Upper lobe of left lung (tissue), 6 donors: ENCODE data around the gene KIF6. TPM values are rescaled to one million over a fixed set of nuclear protein-coding genes. Genes with fewer than 3 reads are reported as not detected.
A peak's percentile ranks its signal among the peaks of the same experiment; 100 is the strongest.

Experiments
- ATAC-seq, 2 donors: fragments of 200-7000 bp; cut with Tn5 transposase; one replicate each; pipeline ENCODE4 v1.9.1; 2022; ENCODE audit warnings: mild to moderate bottlenecking in 2 of 2, moderate library complexity in 2 of 2; ENCODE audit not compliant: low FRiP score in 2 of 2
- DNase-seq, 2 donors: peaks; one replicate each; pipeline ENCODE4 v3.0.0-alpha.2; 2019 to 2020
- H3K27ac ChIP-seq, 4 donors: fragments of 200-600 bp; sonication (generic); one replicate each; pipeline ENCODE4 v1.5.1; 2016 to 2019
- H3K27me3 ChIP-seq, 4 donors: fragments of 200-600 bp; sonication (generic); one replicate each; pipeline ENCODE4 v1.5.1; 2017 to 2019
- H3K36me3 ChIP-seq, 4 donors: fragments of 200-600 bp; sonication (generic); one replicate each; pipeline ENCODE4 v1.5.1; 2016 to 2019
- H3K4me1 ChIP-seq, 4 donors: fragments of 200-600 bp; sonication (generic); one replicate each; pipeline ENCODE4 v1.5.1; 2018 to 2019
- H3K4me3 ChIP-seq, 4 donors: fragments of 200-600 bp; sonication (generic); one replicate each; pipeline ENCODE4 v1.5.1; 2017 to 2019; ENCODE audit warnings: mild to moderate bottlenecking in 2 of 4, moderate library complexity in 1 of 4
- H3K9me3 ChIP-seq, 4 donors: fragments of 200-600 bp; sonication (generic); one replicate each; pipeline ENCODE4 v1.5.1; 2018 to 2019
- CTCF ChIP-seq, 6 experiments: fragments of 450-650 bp in 4 of 6; fragments of 200-600 bp in 2 of 6; sonication (generic) in 2 of 6; IDR thresholded peaks; one replicate each; pipeline ENCODE4 v1.5.1; 2016 to 2019; ENCODE audit warnings: antibody characterized with exemption in 6 of 6
- EP300 ChIP-seq, 4 donors: sonication (generic); formaldehyde crosslinking; IDR thresholded peaks; one replicate each; pipeline ENCODE4 v1.5.1; 2017; ENCODE audit warnings: antibody characterized with exemption in 4 of 4, control low read depth in 2 of 4
- POLR2A ChIP-seq, 4 donors: fragments of 450-650 bp; IDR thresholded peaks; one replicate each; pipeline ENCODE4 v1.5.1; 2016 to 2017; ENCODE audit warnings: antibody characterized with exemption in 4 of 4, mild to moderate bottlenecking in 2 of 4
- POLR2AphosphoS5 ChIP-seq, 2 donors: sonication (generic); formaldehyde crosslinking; IDR thresholded peaks; one replicate each; pipeline ENCODE4 v1.5.1; 2017; ENCODE audit warnings: antibody characterized with exemption in 2 of 2
- WGBS, 2 donors: methylation state at CpG; one replicate each; pipeline ENCODE4 v1.1.5; 2017 to 2018; 5-methylcytosine and 5-hydroxymethylcytosine counted together
- total RNA-seq, 6 donors: library from RNA; depleted of rRNA in 4 of 6; stranded (reverse); fragments of >200 nt in 4 of 6; gene quantifications; one replicate each; pipeline versions ENCODE4 v1.1.0 to v1.2.1, GENCODE V29; 2016 to 2021
- donor health status: DM: no; HTN: no; CAD: no; lungs with moderate emphysema.
- donor health status: DM: no; HTN: yes; CAD: no; lungs with severe emphysema.

The KIF6 gene
- total RNA-seq, 6 donors from 2014 or later: 0.55 to 7.9 (median 1.5) TPM

DNA sequence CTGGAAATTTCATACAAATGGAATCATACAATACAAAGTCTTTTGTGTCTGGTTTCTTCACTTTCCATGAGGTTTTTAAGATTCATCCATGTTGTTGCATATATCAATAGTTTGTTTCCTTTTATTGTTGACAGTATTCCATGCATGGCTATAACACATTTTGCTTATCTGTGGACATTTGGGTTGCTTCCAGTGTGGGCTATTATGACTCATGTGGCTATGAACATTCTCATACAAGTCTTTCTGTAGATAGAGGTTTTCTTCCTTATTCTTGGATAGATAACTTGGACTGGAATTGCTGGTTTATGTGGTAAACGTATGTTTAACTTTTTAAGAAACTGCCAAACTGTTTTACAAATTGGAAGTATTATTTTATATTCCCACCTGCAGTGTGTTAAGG, 30.0 kb upstream of the KIF6 start:
- no peaks in the 10 kb centered on the region for H3K4me1 ChIP-seq
- no peak for TF ChIP-seq POLR2A (IDR thresholded peaks at IDR 0.05)
- no peak for TF ChIP-seq EP300 (IDR thresholded peaks at IDR 0.05)
- no peak for TF ChIP-seq CTCF (IDR thresholded peaks at IDR 0.05)
- TF ChIP-seq POLR2AphosphoS5 (IDR thresholded peaks at IDR 0.05): no peak
- no peaks in the 10 kb centered on the region for H3K9me3 ChIP-seq
- H3K36me3 ChIP-seq: no peaks in the 10 kb centered on the region
- no peak for ATAC-seq
- no peaks in the 10 kb centered on the region for H3K27me3 ChIP-seq
- 65 to 88% methylated on average over 1 of the region's 1 CpG for WGBS, 2 donors
- H3K27ac ChIP-seq: no peak overlapping the region
- H3K4me3 ChIP-seq: no peak overlapping the region
- no peak for DNase-seq

- Histone ChIP-seq H3K4me3 (no peak overlapping the region), H3K27me3 (no peaks in the 10 kb centered on the region), H3K36me3 (no peaks in the 10 kb centered on the region), H3K4me1 (no peaks in the 10 kb centered on the region), H3K9me3 (no peaks in the 10 kb centered on the region), H3K27ac (no peak overlapping the region)
- DNase-seq: no peak
- no peak for ATAC-seq
- TF ChIP-seq POLR2A (IDR thresholded peaks at IDR 0.05) (no peak), POLR2AphosphoS5 (IDR thresholded peaks at IDR 0.05) (no peak), CTCF (IDR thresholded peaks at IDR 0.05) (no peak), EP300 (IDR thresholded peaks at IDR 0.05) (no peak)
- 67 to 73% methylated on average over 5 of the region's 5 CpGs for WGBS, 2 donors
Measured at GRCh38 chr6:39754514-39755115, 29.4 kb upstream of the KIF6 start.

GRCh38 chr6:39753725-39754045, 28.5 kb upstream of the KIF6 start:
- no peak for DNase-seq

GRCh38 chr6:39752835-39753724, 27.9 kb upstream of the KIF6 start:
- TF ChIP-seq EP300 (IDR thresholded peaks at IDR 0.05): no peak
- no peak for TF ChIP-seq CTCF (IDR thresholded peaks at IDR 0.05)
- TF ChIP-seq POLR2AphosphoS5 (IDR thresholded peaks at IDR 0.05): no peak
- TF ChIP-seq POLR2A (IDR thresholded peaks at IDR 0.05): no peak
- H3K27ac ChIP-seq: peak overlapping the region in 1 of 4 donors; percentile 34
- no peaks in the 10 kb centered on the region for H3K4me1 ChIP-seq
- no peak overlapping the region for H3K4me3 ChIP-seq
- H3K27me3 ChIP-seq: no peaks in the 10 kb centered on the region
- H3K9me3 ChIP-seq: no peaks in the 10 kb centered on the region
- DNase-seq (no peak), ATAC-seq (peak in 1 of 2 donors; percentile 32)
- no peaks in the 10 kb centered on the region for H3K36me3 ChIP-seq
- 90 to 92% methylated on average over 12 of the region's 12 CpGs for WGBS, 2 donors

More at GRCh38 chr6:39753725-39754045, 28.5 kb upstream of the KIF6 start:
- ATAC-seq: peak in 1 of 2 donors; percentile 87
- Histone ChIP-seq H3K4me1 (no peaks in the 10 kb centered on the region), H3K36me3 (no peaks in the 10 kb centered on the region), H3K9me3 (no peaks in the 10 kb centered on the region), H3K4me3 (no peak overlapping the region), H3K27me3 (no peaks in the 10 kb centered on the region), H3K27ac (peak overlapping the region in 1 of 4 donors; percentile 34)
- 48 to 73% methylated on average over 3 of the region's 3 CpGs for WGBS, 2 donors
- TF ChIP-seq EP300 (IDR thresholded peaks at IDR 0.05) (no peak), CTCF (IDR thresholded peaks at IDR 0.05) (no peak), POLR2A (IDR thresholded peaks at IDR 0.05) (no peak), POLR2AphosphoS5 (IDR thresholded peaks at IDR 0.05) (no peak)
